Nephron progenitor cell (in vitro differentiated cells): ENCODE data around the gene CCDC57.

Experiments used
- DNase-seq: peaks from one replicate; pipeline ENCODE4 v3.0.0; 2021
- H3K27ac Mint-ChIP-seq: 2 replicates; pipeline ENCODE4 v1.8.0; 2021; ENCODE audit warnings: mild to moderate bottlenecking, moderate library complexity, mixed read lengths
- H3K27me3 Mint-ChIP-seq: 2 replicates; pipeline ENCODE4 v1.8.0; 2021; ENCODE audit warnings: mild to moderate bottlenecking, low read depth, mixed read lengths; ENCODE audit not compliant: poor library complexity
- H3K36me3 Mint-ChIP-seq: 2 replicates; pipeline ENCODE4 v1.8.0; 2021; ENCODE audit warnings: low read depth, mixed read lengths
- H3K4me1 Mint-ChIP-seq: 2 replicates; pipeline ENCODE4 v1.8.0; 2021; ENCODE audit warnings: mixed read lengths
- H3K4me3 Mint-ChIP-seq: 2 replicates; pipeline ENCODE4 v1.8.0; 2021; ENCODE audit warnings: mild to moderate bottlenecking, moderate library complexity, mixed read lengths
- H3K9me3 Mint-ChIP-seq: 2 replicates; pipeline ENCODE4 v1.8.0; 2021; ENCODE audit warnings: mild to moderate bottlenecking, moderate library complexity, mixed read lengths
- CTCF ChIP-seq: fragments of 200-600 bp; sonication (generic); IDR thresholded peaks from 2 replicates; pipeline ENCODE4 v1.5.0; 2021; ENCODE audit warnings: antibody characterized with exemption

CCDC57 gene

GRCh38 chr17:82082456-82082855 is 130.2 kb downstream of the CCDC57 start:
- peaks cover 6% of the 10 kb centered on the region for H3K4me1 Mint-ChIP-seq
- H3K9me3 Mint-ChIP-seq: no peaks in the 10 kb centered on the region

GRCh38 chr17:82081966-82082365 is 130.7 kb downstream of the CCDC57 start:
- no peak overlapping the region for H3K4me3 Mint-ChIP-seq
- DNase-seq: no peak
- no peak for TF ChIP-seq CTCF
- peaks cover 7% of the 10 kb centered on the region for H3K4me1 Mint-ChIP-seq
- peaks cover 3% of the 10 kb centered on the region for H3K27me3 Mint-ChIP-seq
- H3K27ac Mint-ChIP-seq: no peak overlapping the region
- H3K36me3 Mint-ChIP-seq: peaks cover 5% of the 10 kb centered on the region
- no peaks in the 10 kb centered on the region for H3K9me3 Mint-ChIP-seq

More at GRCh38 chr17:82082456-82082855, 130.2 kb downstream of the CCDC57 start:
- DNase-seq: no peak
- no peak for TF ChIP-seq CTCF
- Mint-ChIP-seq H3K4me3 (no peak overlapping the region), H3K27ac (no peak overlapping the region), H3K27me3 (peaks cover 3% of the 10 kb centered on the region), H3K36me3 (peaks cover 5% of the 10 kb centered on the region)

GRCh38 chr17:82081546-82081945 is 131.1 kb downstream of the CCDC57 start:
- peaks cover 11% of the 10 kb centered on the region for H3K4me1 Mint-ChIP-seq
- H3K27ac Mint-ChIP-seq: no peak overlapping the region
- no peak for TF ChIP-seq CTCF
- H3K27me3 Mint-ChIP-seq: peaks cover 3% of the 10 kb centered on the region
- peaks cover 5% of the 10 kb centered on the region for H3K36me3 Mint-ChIP-seq
- no peak overlapping the region for H3K4me3 Mint-ChIP-seq
- no peaks in the 10 kb centered on the region for H3K9me3 Mint-ChIP-seq
- DNase-seq: no peak

GRCh38 chr17:82080789-82081464 is 131.7 kb downstream of the CCDC57 start:
- DNase-seq: no peak
- Mint-ChIP-seq H3K4me1 (peaks cover 11% of the 10 kb centered on the region), H3K9me3 (no peaks in the 10 kb centered on the region), H3K4me3 (no peak overlapping the region), H3K27me3 (peaks cover 3% of the 10 kb centered on the region), H3K27ac (no peak overlapping the region), H3K36me3 (peaks cover 5% of the 10 kb centered on the region)
- TF ChIP-seq CTCF: no peak

- no peaks in the 10 kb centered on the region for H3K9me3 Mint-ChIP-seq
- no peak overlapping the region for H3K4me3 Mint-ChIP-seq
- peaks cover 5% of the 10 kb centered on the region for H3K36me3 Mint-ChIP-seq
- no peak overlapping the region for H3K27ac Mint-ChIP-seq
- DNase-seq: no peak
- peaks cover 11% of the 10 kb centered on the region for H3K4me1 Mint-ChIP-seq
- TF ChIP-seq CTCF: no peak
- peaks cover 3% of the 10 kb centered on the region for H3K27me3 Mint-ChIP-seq
Measured at GRCh38 chr17:82080048-82080788, 132.4 kb downstream of the CCDC57 start.
